ENCODE results near the gene KIAA0513. TPM values are rescaled to one million over a fixed set of nuclear protein-coding genes. Genes with fewer than 3 reads are reported as not detected.

The KIAA0513 gene
- total RNA-seq, 1 donor = 35.1 TPM

DNA sequence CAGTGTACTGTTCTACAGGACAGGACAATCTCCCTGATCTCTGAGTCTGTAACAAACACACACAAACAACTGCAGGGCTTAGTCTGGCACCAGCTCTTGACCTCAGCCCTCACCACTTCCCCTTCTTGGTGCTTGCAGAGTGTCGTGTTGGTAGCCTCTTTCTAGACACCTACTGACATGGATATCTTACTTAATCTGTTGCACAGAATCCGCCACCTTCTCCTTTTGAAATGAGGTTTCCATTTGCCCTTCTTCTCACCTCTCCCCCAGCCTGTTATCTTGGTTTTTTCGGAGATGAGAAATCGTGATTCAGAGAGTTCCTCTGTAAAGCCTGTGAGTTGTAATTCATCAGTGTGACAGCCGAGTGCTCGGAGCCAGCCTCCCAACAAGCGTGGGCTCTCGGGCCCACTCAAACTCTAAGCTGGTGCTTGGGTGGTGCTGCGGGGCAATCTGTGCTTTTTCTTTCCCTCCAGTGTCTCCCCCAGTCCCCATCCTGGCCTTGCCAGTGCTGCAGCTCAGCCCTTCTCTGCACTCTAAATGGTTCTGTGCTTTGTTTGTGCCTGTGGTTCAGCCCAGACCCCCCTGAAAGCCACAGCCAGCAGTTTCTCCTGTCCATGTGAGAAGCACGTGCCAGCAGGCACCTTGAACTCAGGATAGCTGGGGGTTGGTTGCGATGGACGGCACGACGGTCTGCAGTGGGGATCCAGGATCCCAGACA, 28.1 kb downstream of the KIAA0513 start:
- Histone ChIP-seq H3K4me3 (ENCODE audit: insufficient read depth, low read length) (peak overlapping the region; percentile 60), H4K20me1 (ENCODE audit: insufficient read depth, low read length) (peaks cover 21% of the 10 kb centered on the region), H3K36me3 (ENCODE audit: insufficient read depth, low read length) (peaks cover 8% of the 10 kb centered on the region), H3K9me3 (ENCODE audit: low read depth, low read length) (no peaks in the 10 kb centered on the region), H3K79me2 (ENCODE audit: insufficient read depth, low read length) (peaks cover 17% of the 10 kb centered on the region), H3K4me2 (ENCODE audit: insufficient read depth, low read length) (peak overlapping the region; percentile 88), H3K4me1 (ENCODE audit: insufficient read depth, low read length) (peaks cover 29% of the 10 kb centered on the region), H3K27me3 (ENCODE audit: insufficient read depth, low read length) (no peaks in the 10 kb centered on the region), H2AFZ (ENCODE audit: low read length) (peak overlapping the region; percentile 44), H3K27ac (ENCODE audit: low read depth, low read length) (peak overlapping the region; percentile 52)
- TF ChIP-seq, protein P1, sequence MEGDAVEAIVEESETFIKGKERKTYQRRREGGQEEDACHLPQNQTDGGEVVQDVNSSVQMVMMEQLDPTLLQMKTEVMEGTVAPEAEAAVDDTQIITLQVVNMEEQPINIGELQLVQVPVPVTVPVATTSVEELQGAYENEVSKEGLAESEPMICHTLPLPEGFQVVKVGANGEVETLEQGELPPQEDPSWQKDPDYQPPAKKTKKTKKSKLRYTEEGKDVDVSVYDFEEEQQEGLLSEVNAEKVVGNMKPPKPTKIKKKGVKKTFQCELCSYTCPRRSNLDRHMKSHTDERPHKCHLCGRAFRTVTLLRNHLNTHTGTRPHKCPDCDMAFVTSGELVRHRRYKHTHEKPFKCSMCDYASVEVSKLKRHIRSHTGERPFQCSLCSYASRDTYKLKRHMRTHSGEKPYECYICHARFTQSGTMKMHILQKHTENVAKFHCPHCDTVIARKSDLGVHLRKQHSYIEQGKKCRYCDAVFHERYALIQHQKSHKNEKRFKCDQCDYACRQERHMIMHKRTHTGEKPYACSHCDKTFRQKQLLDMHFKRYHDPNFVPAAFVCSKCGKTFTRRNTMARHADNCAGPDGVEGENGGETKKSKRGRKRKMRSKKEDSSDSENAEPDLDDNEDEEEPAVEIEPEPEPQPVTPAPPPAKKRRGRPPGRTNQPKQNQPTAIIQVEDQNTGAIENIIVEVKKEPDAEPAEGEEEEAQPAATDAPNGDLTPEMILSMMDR (IDR thresholded peaks at IDR 0.05; ENCODE audit: extremely low read depth, low read depth, low read length) = no peak
- no peak for DNase-seq (ENCODE audit: insufficient read length, low spot score, missing footprints)

DNA sequence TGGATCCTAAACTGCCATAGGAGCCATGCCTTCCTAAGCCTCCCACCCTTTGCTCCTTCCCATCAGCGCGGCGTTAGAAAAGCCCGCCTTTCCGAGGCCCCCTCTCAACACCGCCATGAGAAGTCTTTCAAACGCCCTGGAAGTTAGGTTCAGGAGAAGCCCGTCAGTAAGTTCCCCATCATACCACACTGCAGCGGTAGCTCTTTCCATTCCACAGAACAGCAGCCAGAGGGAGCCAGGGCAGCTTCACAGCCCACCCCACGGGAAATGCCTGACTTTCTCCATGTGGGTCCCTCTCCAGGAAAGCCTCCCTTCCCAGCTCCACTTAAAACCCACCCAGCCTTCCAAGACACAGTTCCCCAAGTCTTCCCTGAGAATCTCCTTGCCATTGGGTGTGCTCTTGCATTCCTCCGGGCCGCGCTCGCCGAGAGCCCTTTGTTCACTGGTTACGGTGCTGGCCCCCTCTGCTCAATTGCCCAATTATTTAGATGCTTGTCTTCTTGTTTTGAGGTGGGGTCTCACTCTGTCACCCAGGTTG, 28.7 kb downstream of the KIAA0513 start:
- Histone ChIP-seq H3K4me2 (ENCODE audit: insufficient read depth, low read length) (peak overlapping the region; percentile 88), H3K27ac (ENCODE audit: low read depth, low read length) (peak overlapping the region; percentile 52), H3K79me2 (ENCODE audit: insufficient read depth, low read length) (peaks cover 17% of the 10 kb centered on the region), H3K4me3 (ENCODE audit: insufficient read depth, low read length) (no peak overlapping the region), H3K36me3 (ENCODE audit: insufficient read depth, low read length) (peaks cover 8% of the 10 kb centered on the region), H4K20me1 (ENCODE audit: insufficient read depth, low read length) (peaks cover 23% of the 10 kb centered on the region), H3K9me3 (ENCODE audit: low read depth, low read length) (no peaks in the 10 kb centered on the region), H2AFZ (ENCODE audit: low read length) (peak overlapping the region; percentile 44), H3K27me3 (ENCODE audit: insufficient read depth, low read length) (no peaks in the 10 kb centered on the region), H3K4me1 (ENCODE audit: insufficient read depth, low read length) (peaks cover 23% of the 10 kb centered on the region)
- TF ChIP-seq, protein P1 (IDR thresholded peaks at IDR 0.05; ENCODE audit: extremely low read depth, low read depth, low read length) = peak; percentile 50
- DNase-seq (ENCODE audit: insufficient read length, low spot score, missing footprints) = no peak

DNA sequence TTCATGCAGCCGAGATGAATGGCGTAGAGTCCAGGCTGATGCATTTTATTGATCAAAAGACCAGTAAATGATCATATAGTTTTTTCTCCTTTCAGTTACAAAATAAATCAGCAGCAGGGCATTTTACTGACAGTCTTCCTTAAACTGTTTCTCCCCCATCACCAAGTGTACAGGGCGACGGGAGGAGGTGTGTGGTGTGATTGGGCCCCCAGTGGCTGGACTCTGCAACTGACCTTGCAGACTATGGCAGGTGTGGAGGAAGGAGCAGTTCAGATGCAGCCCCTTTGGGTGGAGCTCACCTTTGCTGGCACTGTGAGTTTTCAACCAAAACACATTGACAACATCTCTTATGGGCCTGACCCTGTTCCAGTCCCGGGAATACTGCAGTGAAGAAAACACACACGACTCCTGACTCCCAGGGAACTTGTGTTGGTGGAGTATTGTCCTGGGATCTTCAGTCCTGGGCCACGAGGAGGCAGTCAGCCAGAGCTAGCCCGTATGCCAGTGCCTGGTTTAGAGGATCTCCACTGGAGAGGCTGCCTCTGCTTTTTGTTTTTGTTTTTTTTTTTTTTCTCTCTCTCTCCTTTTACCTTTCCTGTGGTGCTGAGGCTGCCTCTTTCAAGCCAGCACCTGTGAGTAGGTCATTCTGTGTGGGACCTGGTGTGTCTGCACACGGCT, 29.8 kb downstream of the KIAA0513 start:
- Histone ChIP-seq H3K4me1 (ENCODE audit: insufficient read depth, low read length) (peaks cover 20% of the 10 kb centered on the region), H3K4me3 (ENCODE audit: insufficient read depth, low read length) (no peak overlapping the region), H3K27ac (ENCODE audit: low read depth, low read length) (no peak overlapping the region), H3K79me2 (ENCODE audit: insufficient read depth, low read length) (peaks cover 14% of the 10 kb centered on the region), H3K27me3 (ENCODE audit: insufficient read depth, low read length) (no peaks in the 10 kb centered on the region), H2AFZ (ENCODE audit: low read length) (no peak overlapping the region), H3K9me3 (ENCODE audit: low read depth, low read length) (no peaks in the 10 kb centered on the region), H4K20me1 (ENCODE audit: insufficient read depth, low read length) (peaks cover 23% of the 10 kb centered on the region), H3K36me3 (ENCODE audit: insufficient read depth, low read length) (peaks cover 8% of the 10 kb centered on the region), H3K4me2 (ENCODE audit: insufficient read depth, low read length) (no peak overlapping the region)
- TF ChIP-seq, protein P1 (IDR thresholded peaks at IDR 0.05; ENCODE audit: extremely low read depth, low read depth, low read length) = peak; percentile 24
- no peak for DNase-seq (ENCODE audit: insufficient read length, low spot score, missing footprints)

DNA sequence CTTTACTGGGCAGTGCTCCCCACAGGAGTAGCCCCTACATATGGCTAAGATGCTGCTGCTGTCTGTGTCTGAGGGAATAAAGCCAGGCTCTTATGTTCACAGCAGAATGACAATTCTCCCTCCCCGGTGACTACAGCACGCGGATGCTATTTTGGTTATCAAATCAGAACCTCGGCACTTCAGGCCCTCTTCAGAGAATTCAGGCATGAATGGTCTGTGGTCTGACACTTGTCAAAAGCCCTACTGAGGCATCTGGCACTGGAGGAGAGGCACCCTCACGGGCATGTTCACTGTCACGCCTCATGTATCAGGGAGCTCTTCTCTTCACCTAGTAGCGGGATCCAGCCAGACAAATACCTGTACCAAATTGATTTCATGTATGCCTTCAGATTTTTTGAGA, 30.4 kb downstream of the KIAA0513 start:
- no peak overlapping the region for H3K27ac ChIP-seq (ENCODE audit: low read depth, low read length)
- no peak for DNase-seq (ENCODE audit: insufficient read length, low spot score, missing footprints)
- H2AFZ ChIP-seq (ENCODE audit: low read length) = no peak overlapping the region
- TF ChIP-seq, protein P1 (IDR thresholded peaks at IDR 0.05; ENCODE audit: extremely low read depth, low read depth, low read length) = no peak
- no peaks in the 10 kb centered on the region for H3K27me3 ChIP-seq (ENCODE audit: insufficient read depth, low read length)
- no peak overlapping the region for H3K4me2 ChIP-seq (ENCODE audit: insufficient read depth, low read length)
- H3K9me3 ChIP-seq (ENCODE audit: low read depth, low read length) = no peaks in the 10 kb centered on the region
- peaks cover 14% of the 10 kb centered on the region for H3K79me2 ChIP-seq (ENCODE audit: insufficient read depth, low read length)
- peaks cover 20% of the 10 kb centered on the region for H3K4me1 ChIP-seq (ENCODE audit: insufficient read depth, low read length)
- peaks cover 8% of the 10 kb centered on the region for H3K36me3 ChIP-seq (ENCODE audit: insufficient read depth, low read length)
- H3K4me3 ChIP-seq (ENCODE audit: insufficient read depth, low read length) = no peak overlapping the region
- peaks cover 23% of the 10 kb centered on the region for H4K20me1 ChIP-seq (ENCODE audit: insufficient read depth, low read length)

All from osteoblast (primary cell).